Measurements from ENCODE around the gene SOX13.

The SOX13 gene

GRCh38 chr1:204045430-204045829, 27.5 kb upstream of the SOX13 start:
- TF ChIP-seq, protein P1, sequence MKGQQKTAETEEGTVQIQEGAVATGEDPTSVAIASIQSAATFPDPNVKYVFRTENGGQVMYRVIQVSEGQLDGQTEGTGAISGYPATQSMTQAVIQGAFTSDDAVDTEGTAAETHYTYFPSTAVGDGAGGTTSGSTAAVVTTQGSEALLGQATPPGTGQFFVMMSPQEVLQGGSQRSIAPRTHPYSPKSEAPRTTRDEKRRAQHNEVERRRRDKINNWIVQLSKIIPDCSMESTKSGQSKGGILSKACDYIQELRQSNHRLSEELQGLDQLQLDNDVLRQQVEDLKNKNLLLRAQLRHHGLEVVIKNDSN (IDR thresholded peaks at IDR 0.05): no peak; the same call in 1 of the 2 replicates
- no peak for TF ChIP-seq TCF12 (IDR thresholded peaks at IDR 0.05; ENCODE audit: low read depth)
- no peak for TF ChIP-seq FOXM1 (IDR thresholded peaks at IDR 0.05; ENCODE audit: borderline replicate concordance, low read depth)
- no peak for TF ChIP-seq CREB1 (IDR thresholded peaks at IDR 0.05; ENCODE audit: low read depth)
- no peak for TF ChIP-seq TEAD4 (IDR thresholded peaks at IDR 0.05)
- TF ChIP-seq MAX (IDR thresholded peaks at IDR 0.05): 0 out of 2 replicates have a peak, but pooled peaks have one; percentile 23
- no peak for TF ChIP-seq CEBPB (IDR thresholded peaks at IDR 0.05)

DNA sequence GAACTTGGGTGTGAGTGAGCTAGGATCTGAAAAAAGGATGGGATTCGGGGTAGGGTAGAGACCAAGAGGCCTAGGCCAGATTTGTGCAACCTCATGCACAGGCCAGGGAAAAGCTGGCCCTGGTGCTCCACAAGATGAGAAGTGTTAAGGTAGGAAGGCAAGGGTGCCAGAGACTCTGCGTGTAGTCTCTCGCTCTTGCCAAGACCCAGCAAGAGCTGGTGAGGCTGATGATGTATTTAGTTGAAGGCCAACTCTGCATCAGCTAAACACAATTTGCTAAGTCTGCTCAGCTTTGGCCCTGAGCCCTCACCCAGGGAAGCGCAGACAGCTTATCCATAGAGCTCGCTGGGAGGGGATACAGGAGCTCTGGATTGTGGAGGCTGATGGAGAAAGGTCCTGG, 26.6 kb upstream of the SOX13 start:
- TF ChIP-seq FOXM1 (IDR thresholded peaks at IDR 0.05; ENCODE audit: borderline replicate concordance, low read depth): no peak
- no peak for TF ChIP-seq TAF1 (IDR thresholded peaks at IDR 0.05; ENCODE audit: low read depth)
- no peak for TF ChIP-seq RAD21 (IDR thresholded peaks at IDR 0.05; ENCODE audit: low read depth)
- no peak for TF ChIP-seq ZBTB7A (IDR thresholded peaks at IDR 0.05; ENCODE audit: low read depth)
- no peak for TF ChIP-seq TCF12 (IDR thresholded peaks at IDR 0.05; ENCODE audit: low read depth)

DNA sequence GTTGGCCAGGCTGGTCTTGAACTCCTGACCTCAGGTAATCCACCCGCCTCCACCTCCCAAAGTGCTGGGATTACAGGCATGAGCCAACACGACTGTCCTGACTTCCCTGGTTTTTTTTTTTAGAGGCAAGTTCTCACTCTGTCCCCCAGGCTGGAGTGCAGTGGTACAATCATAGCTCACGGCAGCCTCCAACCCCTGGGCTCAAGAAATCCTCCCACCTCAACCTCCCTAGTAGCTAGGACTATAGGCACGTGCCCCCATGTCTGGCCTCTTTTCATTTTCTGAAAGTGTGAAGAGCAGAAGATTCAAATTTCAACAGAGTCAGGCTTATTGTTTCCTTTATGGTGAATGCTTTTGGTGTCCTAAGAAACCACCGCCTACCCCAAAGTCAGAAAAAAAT, 21.7 kb upstream of the SOX13 start:
- TF ChIP-seq EGR1 (IDR thresholded peaks at IDR 0.05) (no peak), CREB1 (IDR thresholded peaks at IDR 0.05; ENCODE audit: low read depth) (no peak), FOXM1 (IDR thresholded peaks at IDR 0.05; ENCODE audit: borderline replicate concordance, low read depth) (no peak), MAX (IDR thresholded peaks at IDR 0.05) (no peak), REST (IDR thresholded peaks at IDR 0.05; ENCODE audit: low read depth) (no peak), TAF1 (IDR thresholded peaks at IDR 0.05; ENCODE audit: low read depth) (no peak), TCF12 (IDR thresholded peaks at IDR 0.05; ENCODE audit: low read depth) (no peak), EP300 (IDR thresholded peaks at IDR 0.05; ENCODE audit: borderline replicate concordance) (no peak), YY1 (IDR thresholded peaks at IDR 0.05; ENCODE audit: low read depth) (no peak), RAD21 (IDR thresholded peaks at IDR 0.05; ENCODE audit: low read depth) (no peak), ZBTB7A (IDR thresholded peaks at IDR 0.05; ENCODE audit: low read depth) (no peak), TEAD4 (IDR thresholded peaks at IDR 0.05) (no peak), CEBPB (IDR thresholded peaks at IDR 0.05) (no peak), NFIC (IDR thresholded peaks at IDR 0.05) (no peak)
- TF ChIP-seq, protein P1 (IDR thresholded peaks at IDR 0.05): no peak

- TF ChIP-seq EGR1 (IDR thresholded peaks at IDR 0.05) (no peak), CEBPB (IDR thresholded peaks at IDR 0.05) (no peak), ZBTB7A (IDR thresholded peaks at IDR 0.05; ENCODE audit: low read depth) (no peak), MAX (IDR thresholded peaks at IDR 0.05) (no peak), NFIC (IDR thresholded peaks at IDR 0.05) (no peak), TEAD4 (IDR thresholded peaks at IDR 0.05) (no peak), EP300 (IDR thresholded peaks at IDR 0.05; ENCODE audit: borderline replicate concordance) (no peak), RAD21 (IDR thresholded peaks at IDR 0.05; ENCODE audit: low read depth) (no peak), FOXM1 (IDR thresholded peaks at IDR 0.05; ENCODE audit: borderline replicate concordance, low read depth) (no peak), YY1 (IDR thresholded peaks at IDR 0.05; ENCODE audit: low read depth) (no peak)
- TF ChIP-seq, protein P1 (IDR thresholded peaks at IDR 0.05): no peak
Observed at GRCh38 chr1:204051718-204052117, 21.2 kb upstream of the SOX13 start.

- no peak for TF ChIP-seq EP300 (IDR thresholded peaks at IDR 0.05; ENCODE audit: borderline replicate concordance)
- no peak for TF ChIP-seq NFIC (IDR thresholded peaks at IDR 0.05)
- TF ChIP-seq CREB1 (IDR thresholded peaks at IDR 0.05; ENCODE audit: low read depth): no peak
- no peak for TF ChIP-seq MAX (IDR thresholded peaks at IDR 0.05)
- no peak for TF ChIP-seq FOXM1 (IDR thresholded peaks at IDR 0.05; ENCODE audit: borderline replicate concordance, low read depth)
- no peak for TF ChIP-seq RAD21 (IDR thresholded peaks at IDR 0.05; ENCODE audit: low read depth)
Observed at GRCh38 chr1:204053893-204054292, 19.0 kb upstream of the SOX13 start.

DNA sequence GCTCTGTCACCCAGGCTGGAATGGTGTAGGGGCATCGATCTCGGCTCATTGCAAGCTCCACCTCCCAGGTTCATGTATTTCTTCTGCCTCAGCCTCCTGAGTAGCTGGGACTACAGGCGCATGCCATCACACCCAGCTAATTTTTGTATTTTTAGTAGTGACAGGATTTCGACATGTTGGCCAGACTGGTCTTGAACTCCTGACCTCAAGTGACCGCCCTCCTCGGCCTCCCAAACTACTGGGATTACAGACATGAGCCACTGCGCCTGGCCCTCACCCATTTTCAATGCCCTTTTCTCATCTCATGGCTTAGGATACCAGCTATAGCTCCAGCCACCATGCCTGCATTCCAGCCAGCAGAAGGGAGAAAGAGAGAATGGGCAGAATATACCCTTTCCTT, 12.9 kb upstream of the SOX13 start:
- TF ChIP-seq EP300 (IDR thresholded peaks at IDR 0.05; ENCODE audit: borderline replicate concordance): no peak
- TF ChIP-seq, protein P1 (IDR thresholded peaks at IDR 0.05): no peak
- no peak for TF ChIP-seq REST (IDR thresholded peaks at IDR 0.05; ENCODE audit: low read depth)
- no peak for TF ChIP-seq NFIC (IDR thresholded peaks at IDR 0.05)
- TF ChIP-seq RAD21 (IDR thresholded peaks at IDR 0.05; ENCODE audit: low read depth): no peak
- TF ChIP-seq EGR1 (IDR thresholded peaks at IDR 0.05): no peak
- no peak for TF ChIP-seq YY1 (IDR thresholded peaks at IDR 0.05; ENCODE audit: low read depth)
- TF ChIP-seq CREB1 (IDR thresholded peaks at IDR 0.05; ENCODE audit: low read depth): no peak
- TF ChIP-seq TCF12 (IDR thresholded peaks at IDR 0.05; ENCODE audit: low read depth): no peak
- TF ChIP-seq TAF1 (IDR thresholded peaks at IDR 0.05; ENCODE audit: low read depth): no peak
